ENCODE results near the gene TMPRSS9.
"Not testable (repeated sequence)": the region's sequence is repeated elsewhere in the genome, so short reads cannot be mapped to it uniquely, and the experiment has no call there.

The TMPRSS9 gene

DNA sequence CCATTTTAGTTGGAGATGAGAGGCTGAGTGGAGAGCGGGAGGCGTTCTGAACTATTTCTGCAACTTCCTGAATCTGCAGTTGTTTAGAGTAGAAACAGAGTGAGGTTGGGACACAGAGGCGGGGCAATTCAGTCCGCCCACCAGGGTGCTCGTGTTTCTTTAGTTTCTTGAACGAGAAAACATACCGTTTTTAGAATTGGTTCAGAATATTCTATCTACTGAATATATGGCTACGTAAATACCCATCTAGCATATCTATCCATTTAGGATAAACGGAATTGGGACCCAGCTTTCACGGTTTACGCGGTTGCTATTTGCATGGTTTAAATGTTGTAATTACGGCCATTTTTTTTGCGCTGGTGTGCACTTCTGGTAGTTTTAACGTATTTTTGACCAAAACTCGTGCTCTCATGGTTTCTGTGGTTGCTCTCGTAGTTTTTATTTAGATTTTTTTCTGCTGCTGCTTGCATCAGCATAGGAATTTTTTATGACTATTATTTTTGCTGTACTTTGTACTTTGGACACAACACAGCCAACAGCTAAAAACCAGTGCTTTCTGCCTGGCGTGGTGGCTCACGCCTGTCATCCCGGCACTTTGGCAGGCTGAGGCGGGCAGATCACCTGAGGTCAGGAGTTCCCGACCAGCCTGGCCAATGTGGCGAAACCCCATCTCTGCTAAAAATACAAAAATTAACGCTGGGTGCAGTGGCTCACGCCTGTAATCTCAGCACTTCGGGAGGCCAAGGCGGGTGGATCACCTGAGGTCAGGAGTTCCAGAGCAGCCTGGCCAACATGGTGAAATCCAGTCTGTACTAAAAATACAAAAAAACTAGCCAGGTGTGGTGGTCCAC is 34.6 kb downstream of the TMPRSS9 start:
- DNase-seq, result no peak

DNA sequence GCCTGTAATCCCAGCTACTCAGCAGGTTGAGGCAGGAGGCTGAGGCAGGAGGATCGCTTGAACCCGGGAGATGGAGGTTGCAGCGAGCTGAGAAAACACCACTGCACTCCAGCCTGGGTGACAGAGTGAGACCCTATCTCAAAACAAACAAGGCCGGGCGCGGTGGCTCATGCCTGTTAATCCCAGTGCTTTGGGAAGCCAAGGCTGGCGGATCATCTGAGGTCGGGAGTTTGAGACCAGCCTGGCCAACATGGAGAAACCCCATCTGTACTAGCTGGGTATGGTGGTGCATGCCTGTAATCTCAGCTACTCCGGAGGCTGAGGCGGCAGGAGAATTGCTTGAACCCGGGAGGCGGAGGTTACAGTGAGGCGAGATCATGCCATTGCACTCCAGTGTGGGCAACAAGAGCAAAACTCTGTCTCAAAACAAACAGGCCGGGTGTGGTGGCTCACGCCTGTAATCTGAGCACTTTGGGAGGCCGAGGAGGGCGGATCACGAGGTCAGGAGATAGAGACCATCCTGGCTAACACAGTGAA is 35.3 kb downstream of the TMPRSS9 start:
- DNase-seq, result not testable (repeated sequence)

DNA sequence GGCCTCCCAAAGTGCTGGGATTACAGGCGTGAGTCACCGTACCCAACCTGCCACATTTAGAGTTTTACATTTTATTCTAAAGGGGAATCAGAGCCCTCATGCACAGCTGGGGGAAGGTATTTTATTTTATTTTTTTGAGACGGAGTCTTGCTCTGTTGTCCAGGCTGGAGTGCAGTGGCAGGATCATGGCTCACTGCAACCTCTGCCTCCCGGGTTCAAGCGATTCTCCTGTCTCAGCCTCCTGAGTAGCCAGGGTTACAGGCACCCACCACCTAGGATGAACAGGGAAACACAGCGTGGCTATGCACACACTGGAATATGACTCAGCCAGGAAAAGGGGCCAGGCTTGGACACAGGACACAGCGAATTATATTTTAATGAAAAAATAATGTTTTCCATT is 37.1 kb downstream of the TMPRSS9 start:
- DNase-seq, result not testable (repeated sequence)

DNA sequence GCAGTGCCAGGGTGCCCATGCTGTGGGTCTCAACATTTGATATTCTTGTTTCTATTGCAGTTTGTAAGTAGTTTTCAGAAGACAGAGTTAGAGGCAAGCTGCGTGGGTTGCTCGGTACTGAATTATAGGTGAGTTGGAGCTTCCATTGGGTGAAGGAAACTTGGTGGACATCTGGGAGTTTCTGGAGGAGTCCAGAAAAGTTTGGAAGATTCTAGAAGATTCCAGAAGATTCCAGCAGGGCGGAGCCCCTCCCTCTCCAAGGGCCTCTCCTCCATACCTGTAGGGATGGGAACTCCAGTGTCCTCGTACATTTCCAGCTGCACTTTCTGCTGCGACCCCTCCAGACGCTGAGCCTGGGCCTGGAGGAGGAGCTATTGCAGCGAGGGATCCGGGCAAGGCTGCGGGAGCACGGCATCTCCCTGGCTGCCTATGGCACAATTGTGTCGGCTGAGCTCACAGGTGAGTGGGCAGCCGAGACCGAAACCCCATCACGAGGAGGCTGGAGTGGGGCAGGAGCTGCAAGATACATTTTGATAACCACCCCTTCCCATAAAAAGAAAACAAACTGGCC is 38.8 kb downstream of the TMPRSS9 start:
- DNase-seq, result no peak

DNA sequence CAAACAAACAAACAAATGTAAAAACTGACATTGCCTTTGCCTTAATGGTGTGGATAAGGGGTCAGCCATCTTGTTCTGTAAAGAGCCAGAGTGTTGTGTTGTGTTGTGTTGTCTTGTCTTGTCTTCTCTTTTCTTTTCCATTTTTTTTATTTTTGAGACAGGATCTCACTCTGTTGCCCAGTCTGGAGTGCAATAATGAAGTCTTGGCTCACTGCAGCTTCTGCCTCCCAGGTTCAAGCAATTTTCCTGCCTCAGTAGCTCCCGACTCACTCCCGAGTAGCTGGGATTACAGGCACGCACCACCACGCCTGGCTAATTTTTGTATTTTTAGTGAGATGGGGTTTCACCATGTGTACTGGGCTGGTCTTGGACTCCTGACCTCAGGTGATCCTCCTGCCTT is 39.5 kb downstream of the TMPRSS9 start:
- DNase-seq, result no peak

DNA sequence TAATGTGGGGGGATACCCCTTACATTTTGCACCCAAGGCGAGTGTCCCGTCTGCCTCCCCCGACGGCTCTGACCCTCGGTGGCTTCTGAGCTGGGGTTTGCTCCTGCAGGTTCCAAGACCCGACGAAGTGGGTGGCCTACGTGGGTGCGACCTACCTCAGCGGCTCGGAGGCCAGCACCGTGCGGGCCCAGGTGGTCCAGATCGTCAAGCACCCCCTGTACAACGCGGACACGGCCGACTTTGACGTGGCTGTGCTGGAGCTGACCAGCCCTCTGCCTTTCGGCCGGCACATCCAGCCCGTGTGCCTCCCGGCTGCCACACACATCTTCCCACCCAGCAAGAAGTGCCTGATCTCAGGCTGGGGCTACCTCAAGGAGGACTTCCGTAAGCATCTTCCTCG is 48.2 kb downstream of the TMPRSS9 start:
- DNase-seq, result no peak

DNA sequence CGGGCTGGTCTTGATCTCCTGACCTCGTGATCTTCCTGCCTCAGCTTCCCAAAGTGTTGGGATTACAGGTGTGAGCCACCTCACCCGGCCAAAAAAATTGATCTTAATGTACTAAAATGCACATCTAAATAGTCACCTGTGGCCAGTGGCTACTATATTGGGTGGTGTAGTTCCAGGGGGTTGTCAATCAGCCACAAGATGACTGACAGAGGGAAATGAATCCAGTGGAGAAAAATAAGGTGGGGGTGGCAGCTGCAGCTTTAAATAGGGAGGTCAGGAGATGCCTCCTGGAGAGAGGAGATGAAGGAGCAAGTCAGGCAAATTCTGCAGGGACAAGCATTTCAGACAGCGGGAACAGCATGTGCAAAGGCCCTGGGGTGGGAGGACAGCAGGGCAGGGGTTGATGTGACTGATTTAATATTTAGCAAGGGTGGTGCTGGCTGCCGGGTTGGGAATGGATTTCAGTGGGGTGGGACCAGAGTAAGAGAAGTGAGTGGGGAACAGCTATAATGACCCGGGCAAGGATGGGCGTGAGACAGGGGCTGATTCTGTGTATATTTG is 49.4 kb downstream of the TMPRSS9 start:
- DNase-seq, result no peak

DNA sequence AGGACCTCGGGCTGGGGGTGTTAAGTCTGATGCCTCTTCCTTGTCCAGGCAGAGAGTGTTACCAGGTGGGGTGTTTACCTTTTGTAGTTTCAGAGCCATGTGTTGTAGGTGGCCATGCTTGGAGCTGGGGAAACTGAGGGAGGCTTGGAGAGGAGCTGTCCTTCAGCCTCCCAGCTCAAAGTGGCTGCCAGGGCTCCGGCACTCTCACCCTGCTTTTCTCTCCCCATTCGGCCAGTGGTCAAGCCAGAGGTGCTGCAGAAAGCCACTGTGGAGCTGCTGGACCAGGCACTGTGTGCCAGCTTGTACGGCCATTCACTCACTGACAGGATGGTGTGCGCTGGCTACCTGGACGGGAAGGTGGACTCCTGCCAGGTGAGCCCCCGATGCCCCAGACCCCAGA is 50.0 kb downstream of the TMPRSS9 start:
- no peak for DNase-seq

DNA sequence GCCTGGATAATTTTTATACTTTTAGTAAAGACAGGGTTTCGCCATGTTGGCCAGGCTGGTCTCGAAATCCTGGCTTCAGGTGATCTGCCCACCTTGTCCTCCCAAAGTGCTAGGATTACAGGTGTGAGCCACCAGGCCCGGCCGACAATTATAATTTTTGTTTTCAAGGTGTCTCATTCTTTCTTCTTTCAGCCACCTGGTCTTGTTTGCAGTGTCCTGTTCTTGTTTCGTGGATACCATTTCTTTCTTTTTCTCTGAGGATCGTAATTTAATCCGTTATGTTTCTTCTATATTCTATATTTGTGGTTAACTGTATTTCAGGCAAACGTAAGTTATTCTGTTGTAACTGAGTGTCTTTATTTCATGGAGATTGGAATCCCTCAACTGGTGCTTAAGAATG is 51.6 kb downstream of the TMPRSS9 start:
- DNase-seq, result no peak

DNA sequence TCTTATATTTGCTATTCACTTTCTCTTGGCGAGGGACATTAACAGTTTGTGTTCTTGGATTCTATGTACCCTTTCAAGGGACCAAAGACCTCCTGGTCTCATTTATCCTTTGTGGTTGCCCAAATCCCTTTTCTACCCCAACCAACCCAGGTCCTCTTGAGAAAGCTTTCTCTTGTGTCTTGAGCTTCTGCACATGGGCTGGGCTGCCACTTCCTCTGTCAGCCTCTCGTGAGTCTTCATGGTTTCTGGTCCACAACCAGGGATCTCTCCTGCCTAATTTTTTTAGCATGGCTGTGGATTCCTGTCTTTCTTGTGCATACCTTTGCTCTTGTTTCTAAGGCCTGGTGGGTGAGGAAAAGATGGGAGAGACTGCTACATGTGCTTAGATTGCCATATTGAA is 52.4 kb downstream of the TMPRSS9 start:
- no peak for DNase-seq

DNA sequence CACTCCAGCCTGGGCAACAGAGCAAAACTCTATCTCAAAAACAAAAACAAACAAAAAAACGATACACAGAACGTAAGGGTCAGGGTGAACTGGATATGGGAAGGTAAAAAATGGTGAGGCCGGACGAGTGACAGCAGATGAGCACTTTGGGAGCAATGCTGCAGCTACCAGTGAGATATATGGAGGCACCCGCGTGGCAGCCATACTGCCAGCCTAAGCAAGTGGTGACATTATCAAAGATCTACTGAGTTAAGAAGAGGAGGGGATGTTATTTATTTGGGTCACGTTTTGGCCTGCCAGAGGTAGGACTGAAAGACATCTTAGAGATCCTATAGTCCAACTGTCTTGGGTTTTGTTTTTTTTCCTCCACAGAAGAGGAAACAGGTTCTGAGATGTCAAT is 53.1 kb downstream of the TMPRSS9 start:
- DNase-seq, result no peak

DNA sequence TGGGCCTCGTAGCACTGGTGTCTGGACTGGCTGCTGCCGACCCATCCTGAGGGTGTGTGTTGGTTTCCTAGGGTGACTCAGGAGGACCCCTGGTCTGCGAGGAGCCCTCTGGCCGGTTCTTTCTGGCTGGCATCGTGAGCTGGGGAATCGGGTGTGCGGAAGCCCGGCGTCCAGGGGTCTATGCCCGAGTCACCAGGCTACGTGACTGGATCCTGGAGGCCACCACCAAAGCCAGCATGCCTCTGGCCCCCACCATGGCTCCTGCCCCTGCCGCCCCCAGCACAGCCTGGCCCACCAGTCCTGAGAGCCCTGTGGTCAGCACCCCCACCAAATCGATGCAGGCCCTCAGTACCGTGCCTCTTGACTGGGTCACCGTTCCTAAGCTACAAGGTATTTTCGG is 53.6 kb downstream of the TMPRSS9 start:
- no peak for DNase-seq

DNA sequence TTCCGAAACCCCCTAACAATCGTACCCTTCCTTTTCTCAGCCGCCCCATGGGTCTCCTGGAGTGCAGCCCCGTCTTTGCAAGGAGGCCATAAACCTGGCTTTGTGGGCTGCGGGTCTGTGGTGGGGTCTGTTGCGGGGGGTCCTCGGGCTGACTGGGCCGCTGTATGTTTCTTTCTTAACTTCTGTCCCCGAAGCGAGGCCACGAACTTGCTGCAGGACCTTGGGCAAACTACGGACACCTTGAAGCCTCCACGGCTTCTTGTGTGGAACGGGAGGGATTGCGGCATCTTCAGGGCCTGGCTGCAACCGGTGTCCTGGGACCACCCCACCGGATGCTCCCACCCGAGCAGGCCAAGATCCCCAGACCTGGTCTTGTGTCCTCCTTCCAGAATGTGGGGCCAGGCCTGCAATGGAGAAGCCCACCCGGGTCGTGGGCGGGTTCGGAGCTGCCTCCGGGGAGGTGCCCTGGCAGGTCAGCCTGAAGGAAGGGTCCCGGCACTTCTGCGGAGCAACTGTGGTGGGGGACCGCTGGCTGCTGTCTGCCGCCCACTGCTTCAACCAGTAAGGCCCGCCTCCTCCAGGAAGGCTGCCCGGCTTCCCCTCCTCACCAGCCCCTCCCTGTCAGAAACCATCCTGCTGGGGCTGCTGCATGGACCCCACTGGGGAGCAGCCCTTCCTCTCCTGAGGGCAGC is 55.4 kb downstream of the TMPRSS9 start:
- no peak for DNase-seq

DNA sequence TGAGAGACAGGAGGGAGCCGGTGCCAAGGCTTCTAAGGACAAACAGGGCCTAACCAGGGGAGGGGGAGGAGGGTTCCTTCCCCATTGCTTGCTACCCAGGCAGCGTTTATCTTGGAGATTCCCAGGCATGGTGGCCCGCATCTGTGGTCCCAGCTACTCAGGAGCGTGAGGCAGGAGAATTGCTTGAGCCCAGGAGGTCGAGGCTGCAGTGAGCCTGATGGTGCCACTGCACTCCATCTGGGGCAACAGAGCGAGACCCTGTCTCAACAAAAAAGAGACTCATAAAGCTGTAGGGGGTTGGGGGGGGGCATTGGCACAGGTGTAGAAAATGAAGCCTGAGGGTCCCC is 55.9 kb downstream of the TMPRSS9 start:
- DNase-seq, result no peak

DNA sequence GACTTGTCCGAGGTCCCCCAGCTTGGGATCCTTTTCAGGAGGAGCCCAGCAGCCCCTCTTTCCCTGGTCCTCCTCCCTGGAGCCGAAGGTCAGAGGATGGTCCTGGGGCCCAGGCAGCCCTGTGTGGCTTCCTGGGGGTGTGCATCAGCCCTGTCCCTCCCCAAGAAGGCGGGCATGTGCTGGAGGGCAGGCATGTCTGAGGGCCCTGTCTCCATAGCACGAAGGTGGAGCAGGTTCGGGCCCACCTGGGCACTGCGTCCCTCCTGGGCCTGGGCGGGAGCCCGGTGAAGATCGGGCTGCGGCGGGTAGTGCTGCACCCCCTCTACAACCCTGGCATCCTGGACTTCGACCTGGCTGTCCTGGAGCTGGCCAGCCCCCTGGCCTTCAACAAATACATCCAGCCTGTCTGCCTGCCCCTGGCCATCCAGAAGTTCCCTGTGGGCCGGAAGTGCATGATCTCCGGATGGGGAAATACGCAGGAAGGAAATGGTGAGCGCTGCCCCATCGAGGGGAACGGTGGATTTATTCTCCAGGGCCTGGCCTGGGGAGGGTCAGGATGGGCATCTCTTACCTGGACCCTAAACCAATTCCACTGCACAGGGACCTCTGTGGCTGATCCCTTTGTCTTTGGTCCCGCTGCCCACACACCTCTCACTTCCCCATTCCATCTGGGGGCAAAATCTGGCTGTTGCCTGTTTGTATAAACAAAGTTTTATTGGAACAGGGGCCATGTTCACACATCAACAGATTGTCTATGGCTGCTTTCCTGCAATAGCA is 56.4 kb downstream of the TMPRSS9 start:
- no peak for DNase-seq

DNA sequence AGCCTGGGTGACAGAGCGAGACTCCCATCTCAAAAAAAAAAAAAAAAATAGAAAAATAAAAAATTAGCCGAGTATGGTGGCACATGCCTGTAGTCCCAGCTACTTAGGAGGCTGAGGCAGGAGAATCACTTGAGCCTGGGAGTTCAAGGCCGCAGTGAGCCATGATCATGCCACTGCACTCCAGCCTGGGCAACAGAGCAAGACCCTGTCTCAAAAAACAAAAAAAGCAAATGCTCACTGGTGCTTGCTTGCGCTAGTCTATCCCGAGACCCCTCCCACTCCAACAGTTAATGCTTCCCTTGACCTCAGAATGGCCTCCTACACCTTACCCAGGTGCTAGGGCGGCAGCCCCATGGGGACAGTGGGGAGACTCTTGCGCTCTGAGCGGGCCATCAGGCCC is 57.4 kb downstream of the TMPRSS9 start:
- DNase-seq, result not testable (repeated sequence)

DNA sequence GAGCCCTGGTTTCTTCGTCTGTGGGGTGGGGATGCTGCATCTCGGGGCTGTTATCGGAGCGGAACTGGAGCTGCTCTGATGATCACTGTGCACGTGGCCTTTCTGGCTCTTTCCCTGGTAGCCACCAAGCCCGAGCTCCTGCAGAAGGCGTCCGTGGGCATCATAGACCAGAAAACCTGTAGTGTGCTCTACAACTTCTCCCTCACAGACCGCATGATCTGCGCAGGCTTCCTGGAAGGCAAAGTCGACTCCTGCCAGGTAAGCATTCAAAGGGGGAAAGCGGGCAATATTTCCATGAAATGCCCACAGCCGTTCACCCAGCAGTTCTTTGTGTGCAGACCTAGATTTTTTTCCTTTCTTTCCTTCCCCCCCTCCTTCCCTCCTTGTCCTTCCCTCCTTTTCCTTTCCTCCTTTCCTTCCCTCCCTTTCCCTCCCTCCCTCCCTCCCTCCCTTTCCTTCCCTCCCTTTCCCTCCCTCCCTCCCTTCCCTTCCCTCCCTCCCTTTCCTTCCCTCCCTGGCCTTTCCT is 57.9 kb downstream of the TMPRSS9 start:
- DNase-seq, result no peak

DNA sequence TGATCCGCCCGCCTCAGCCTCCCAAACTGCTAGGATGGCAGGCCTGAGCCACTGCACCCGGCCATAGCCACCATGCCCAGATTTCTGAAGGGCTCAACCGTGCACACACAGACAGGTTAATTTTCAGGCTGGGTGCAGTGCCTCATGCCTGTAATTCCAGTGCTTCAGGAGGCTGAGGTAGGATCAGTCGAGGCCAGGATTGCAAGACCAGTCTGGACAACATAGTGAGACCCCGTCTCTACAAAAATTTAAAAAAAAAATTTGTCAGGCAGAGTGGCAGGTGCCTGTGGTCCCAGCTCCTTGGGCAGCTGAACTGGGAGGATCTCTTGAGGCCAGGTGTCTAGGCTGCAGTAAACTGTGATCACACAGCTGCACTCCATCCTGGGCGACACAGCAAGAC is 59.7 kb downstream of the TMPRSS9 start:
- DNase-seq, result no peak

DNA sequence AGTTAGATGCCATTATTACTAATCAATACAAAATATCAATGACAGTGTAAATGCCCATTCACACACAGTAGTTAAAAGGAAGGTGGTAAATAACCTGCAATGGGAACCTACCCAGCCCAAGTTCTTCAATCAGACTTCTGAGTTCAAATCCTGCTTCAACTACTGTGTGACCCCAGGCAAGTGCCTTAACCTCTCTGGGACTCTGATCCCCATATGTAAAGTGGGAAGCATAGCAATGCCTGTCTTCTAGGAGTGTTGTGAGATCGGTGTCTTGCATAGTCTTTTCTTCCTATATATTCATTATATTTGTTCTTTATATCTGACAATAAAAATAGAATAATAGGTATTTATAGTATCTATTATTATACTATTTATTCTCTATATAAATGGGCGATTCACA is 60.4 kb downstream of the TMPRSS9 start:
- no peak for DNase-seq

DNA sequence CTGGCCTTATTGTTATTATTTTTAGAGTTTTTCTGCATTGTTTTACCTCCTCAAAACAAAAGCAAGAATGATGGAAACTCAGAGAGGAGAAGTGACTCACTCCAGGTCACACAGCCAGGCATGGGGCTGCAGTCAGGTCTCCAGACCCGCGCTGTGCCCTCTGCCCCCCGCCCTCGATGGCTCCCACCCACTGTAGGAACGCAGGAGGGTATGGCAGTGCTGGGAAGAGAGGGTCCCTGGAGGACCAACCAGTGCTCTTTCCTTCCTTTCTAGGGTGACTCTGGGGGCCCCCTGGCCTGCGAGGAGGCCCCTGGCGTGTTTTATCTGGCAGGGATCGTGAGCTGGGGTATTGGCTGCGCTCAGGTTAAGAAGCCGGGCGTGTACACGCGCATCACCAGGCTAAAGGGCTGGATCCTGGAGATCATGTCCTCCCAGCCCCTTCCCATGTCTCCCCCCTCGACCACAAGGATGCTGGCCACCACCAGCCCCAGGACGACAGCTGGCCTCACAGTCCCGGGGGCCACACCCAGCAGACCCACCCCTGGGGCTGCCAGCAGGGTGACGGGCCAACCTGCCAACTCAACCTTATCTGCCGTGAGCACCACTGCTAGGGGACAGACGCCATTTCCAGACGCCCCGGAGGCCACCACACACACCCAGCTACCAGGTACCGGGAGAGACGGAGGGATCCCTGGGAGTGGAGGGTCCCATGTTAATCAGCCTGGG is 61.7 kb downstream of the TMPRSS9 start:
- no peak for DNase-seq

DNA sequence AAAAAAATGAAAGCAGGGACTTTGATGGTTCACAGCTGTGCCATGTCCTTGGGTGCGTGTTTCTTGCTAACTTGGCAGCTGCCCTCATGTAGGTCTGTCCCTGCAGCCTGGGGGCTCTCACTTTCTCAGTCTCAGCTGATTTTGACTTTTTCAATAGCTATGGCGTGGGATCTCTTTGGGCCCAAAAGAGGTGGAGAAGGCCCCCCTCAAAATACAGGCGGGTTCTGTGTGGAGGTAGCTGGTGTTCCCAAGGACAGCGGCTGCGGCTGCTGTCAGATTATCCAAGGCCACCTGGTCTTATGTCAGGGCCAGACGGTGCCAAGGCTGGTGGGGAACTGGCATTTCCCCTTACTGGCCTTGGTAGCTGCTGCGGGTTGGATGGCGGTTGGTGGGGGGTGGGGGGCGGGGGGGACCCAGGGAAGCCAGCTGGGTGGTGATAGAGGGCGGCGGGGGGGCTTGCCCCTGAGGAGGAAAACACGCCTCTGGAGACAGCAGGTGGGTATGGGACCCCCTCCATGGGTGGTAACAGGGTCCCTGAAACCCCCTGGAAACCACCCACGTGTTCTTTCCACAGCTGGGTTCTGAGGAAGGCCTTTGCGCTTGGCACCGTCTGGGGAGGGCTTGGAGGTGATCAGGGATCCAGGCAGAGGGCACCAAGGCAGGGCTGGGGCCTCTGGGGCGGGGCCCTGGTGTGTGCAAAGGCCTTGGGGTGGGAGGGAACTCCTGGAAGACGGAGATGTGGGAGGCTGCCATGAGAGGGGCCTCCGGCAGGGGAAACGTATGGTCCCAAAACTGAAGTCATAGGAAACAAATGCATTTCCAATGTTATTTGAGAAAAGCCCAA is 63.2 kb downstream of the TMPRSS9 start:
- no peak for DNase-seq
